SW480 (cell line): ENCODE data around the gene STX18.
"Not testable (repeated sequence)": the region's sequence is repeated elsewhere in the genome, so short reads cannot be mapped to it uniquely, and the experiment has no call there.

Experiments used
- DNase-seq: peaks from one replicate; pipeline ENCODE4 v3.0.0-alpha.2; 2016; ENCODE audit warnings: low spot score

Gene STX18

DNA sequence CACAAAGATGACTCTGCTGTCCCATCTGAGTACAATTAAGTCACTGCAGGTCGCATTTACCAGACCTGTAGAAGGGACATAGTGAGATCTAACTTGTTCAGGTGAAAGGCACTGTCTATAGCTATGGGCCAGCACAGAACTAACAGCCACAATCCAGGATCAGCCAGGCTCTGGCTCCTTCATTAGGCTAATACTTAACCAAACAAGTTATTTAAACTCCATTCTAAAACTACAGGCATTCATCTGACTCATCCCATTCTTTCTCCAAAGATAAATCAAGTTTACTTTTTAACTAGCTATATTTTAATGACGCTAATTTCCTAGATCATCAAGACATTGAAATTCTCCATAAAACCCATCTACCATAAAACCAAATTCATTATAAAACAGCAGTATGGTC lies 62.5 kb downstream of the STX18 start:
- DNase-seq, result no peak

- peak; percentile 9 for DNase-seq
Measured at GRCh38 chr4:4477796-4478195, 64.1 kb downstream of the STX18 start.

GRCh38 chr4:4477391-4477790 lies 64.5 kb downstream of the STX18 start:
- no peak for DNase-seq

DNA sequence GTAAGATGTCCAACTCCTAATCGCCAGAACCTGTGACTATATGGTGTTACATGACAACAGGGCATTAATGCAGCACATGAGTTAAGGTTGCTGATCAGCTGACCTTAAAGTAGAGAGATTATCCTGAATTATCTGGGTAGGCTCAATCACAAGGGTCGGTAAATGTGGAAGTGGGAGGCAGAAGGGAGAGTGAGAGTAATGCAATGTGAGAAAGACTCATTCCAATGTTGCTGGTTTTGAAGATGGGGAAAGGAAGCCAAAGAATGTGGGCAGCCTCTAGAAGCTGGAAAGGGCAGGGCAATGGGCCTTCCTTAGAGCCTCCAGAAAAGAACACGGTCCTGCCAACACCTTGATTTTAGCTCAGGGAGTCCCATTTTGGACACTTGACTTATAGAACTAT lies 67.4 kb downstream of the STX18 start:
- no peak for DNase-seq

- DNase-seq, result no peak
Measured at GRCh38 chr4:4472344-4472958, 69.4 kb downstream of the STX18 start.

- DNase-seq, result no peak
Measured at GRCh38 chr4:4471195-4471594, 70.7 kb downstream of the STX18 start.

DNA sequence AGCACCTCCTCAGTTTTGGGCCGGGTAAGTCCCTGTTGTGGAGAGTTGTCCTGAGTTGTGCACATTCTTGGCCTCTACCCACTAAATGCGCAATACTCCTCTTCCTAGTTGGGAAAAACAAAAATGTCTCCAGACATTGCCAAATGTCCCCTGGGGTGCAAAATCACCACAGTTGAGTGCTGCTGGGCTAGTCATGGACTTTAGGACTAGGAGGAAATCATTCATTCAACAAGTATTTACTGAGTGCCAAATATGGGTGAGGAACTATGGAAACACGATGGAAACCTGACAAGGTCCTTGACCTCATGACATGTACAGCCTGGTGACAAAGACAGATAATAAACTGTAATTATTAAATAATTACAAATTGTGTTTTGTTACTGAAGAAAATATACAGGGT lies 71.6 kb downstream of the STX18 start:
- no peak for DNase-seq

GRCh38 chr4:4465238-4465637 lies 76.6 kb downstream of the STX18 start:
- DNase-seq, result not testable (repeated sequence)

GRCh38 chr4:4462970-4463369 lies 78.9 kb downstream of the STX18 start:
- no peak for DNase-seq

GRCh38 chr4:4461850-4462249 lies 80.0 kb downstream of the STX18 start:
- no peak for DNase-seq

DNA sequence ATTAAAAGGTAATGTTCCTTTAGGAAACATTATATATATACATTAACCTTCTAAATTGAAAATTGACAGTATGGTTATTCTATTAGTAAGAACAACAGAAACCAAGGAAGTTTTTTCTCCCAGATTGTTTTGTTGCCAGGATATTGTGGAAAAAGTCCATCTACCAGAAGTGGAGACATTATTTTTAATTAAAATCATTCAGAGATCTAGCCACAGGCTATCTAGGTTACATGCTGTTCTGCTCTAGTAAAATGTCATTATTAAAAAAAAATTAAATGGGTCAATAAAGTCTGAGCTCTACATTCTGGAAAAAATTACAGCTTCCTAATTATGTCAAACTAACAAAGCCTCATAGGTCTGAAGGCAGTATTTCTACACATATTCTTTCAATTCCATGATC lies 80.7 kb downstream of the STX18 start:
- DNase-seq, result no peak

DNA sequence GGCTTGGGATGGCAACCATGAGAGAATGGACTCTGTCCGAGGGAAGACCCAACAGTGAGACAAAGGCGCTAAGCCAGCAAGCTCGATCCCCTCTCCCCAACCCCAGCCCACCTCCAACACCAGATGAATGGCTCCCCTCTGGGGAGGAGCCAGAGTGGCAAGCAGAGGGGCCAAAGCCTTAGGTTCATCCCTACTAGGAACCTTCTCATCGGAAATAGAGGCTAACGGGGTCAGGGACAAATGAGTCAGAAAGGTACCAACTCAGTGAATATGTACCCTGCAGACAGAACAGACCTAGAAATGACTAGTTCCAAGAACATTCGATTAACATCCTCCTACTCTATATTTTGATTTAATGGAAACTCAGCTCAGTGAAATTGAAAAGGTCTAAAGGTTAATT lies 81.1 kb downstream of the STX18 start:
- DNase-seq, result no peak

DNA sequence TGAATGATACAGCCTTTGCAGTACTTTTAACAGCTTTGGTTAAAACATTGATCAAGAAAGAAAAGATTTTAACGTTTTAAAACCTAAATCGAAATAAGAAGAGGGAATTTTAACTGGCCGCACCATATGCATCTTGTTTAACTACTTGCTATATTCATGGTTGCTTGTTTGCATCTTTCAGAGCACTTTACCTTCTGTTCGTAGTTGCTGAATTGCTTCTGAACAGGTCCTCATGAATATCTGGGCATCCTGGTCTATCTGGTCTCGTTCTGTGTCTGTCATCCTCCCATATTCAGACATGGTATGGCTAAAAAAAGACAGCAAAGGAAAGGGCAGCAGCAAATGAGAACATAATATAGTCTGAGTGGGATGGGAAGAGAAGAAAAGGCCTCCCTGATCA lies 82.7 kb downstream of the STX18 start:
- no peak for DNase-seq

DNA sequence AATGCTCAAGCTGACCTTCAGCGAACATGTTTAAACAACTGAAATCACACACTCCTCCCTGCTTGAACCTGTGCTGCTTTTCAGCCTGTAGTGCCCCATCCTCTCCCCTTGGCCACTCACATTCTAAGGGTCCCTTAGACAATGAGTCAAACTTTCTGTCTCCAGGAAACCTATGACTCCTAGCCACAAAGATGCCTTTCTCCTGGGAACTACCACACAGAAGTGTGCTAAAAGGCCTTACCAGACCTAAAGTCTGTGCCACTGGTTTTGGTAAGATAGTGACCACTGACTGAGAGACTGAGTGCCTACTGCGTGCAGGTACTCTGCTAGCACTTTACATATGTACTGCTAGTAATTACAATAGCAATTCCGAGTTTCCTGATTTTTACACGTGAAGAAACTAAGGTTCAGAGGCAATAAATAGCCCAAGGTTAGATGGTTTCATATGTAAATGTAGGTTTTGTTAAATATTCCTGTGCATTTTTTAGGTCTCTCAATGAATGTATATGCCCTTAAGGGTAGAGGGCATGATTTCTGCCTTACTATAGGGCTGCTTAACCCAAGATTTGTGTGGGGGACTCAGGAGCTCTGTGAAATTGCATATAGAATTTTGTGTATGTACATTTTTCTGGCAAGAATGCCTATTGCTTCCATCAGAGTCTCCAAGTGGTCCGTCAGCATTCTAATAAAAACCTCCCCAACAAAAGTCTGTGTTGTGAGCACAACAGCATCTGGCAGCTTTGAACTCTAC lies 83.9 kb downstream of the STX18 start:
- no peak for DNase-seq

DNA sequence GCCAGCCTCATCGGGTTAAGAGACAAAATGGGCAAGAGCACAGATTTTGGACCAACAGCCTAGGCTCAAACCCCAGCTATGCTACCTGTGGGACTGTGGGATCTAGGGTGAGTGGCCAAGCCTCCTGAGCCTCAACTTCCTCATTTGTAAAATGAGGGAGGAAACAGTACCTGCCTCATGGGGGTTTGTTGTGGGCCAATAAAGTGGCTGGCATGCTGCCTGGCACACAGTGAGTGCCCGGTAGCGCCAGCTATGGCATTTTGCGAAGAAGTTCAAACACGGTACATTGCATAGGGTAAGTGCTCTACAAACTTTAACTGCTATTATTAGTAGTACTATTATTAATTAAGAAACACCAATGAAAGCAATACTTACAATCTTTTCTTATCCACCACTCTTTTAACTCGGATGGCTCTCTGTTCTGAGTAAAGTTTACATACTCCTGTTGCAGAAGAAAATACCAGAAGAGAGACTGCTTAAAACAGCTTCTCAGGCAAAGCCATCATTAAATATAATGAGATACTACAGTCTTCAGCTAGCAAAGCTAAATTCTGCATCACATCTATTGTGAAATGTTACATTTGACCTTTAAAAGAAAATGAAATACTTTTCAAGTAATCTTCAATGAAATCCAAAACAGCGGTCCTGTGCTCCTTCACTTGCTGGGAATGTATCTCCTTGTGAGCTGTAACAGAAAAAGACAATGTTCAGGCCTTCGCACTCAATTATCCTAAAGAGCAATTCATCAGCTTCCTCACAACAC lies 84.9 kb downstream of the STX18 start:
- DNase-seq, result no peak

DNA sequence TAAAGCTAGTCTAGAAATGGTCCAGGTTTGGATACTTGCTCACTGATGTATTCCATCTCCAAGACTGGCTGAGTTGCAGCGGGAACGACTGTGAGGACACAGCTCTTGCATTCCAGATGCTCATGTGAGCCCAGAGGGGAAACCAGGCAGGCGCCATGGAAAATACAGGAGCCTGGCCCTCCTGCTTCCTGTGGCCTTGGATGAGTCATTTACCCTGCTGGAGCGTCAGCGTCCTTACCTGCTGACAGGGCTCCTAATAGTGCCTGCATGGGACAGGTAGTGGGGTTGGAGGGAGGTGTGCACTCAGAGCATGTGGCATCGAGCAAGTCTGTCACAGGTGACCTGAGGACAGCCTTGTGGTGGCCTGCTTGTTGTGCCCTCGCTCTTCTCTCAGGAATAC lies 85.5 kb downstream of the STX18 start:
- DNase-seq, result no peak

GRCh38 chr4:4455210-4455865 lies 86.5 kb downstream of the STX18 start:
- DNase-seq, result no peak

DNA sequence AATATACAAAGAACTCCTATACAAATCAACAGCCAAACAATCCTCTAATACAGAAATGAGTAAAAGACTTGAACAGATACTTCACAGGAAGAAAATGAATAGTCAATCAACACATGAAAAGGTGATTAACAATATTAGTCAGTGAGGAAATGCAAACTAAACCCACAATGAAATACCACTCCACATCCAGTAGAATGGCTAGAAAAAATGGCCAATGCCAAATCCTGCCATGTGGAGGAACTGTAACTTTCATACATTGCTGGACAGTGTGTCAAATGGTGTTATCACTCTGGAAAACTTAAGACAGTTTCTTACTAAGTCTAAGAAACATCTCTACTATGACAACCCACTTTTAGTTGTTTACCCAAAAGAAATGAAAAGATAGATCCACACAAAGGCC lies 95.4 kb downstream of the STX18 start:
- no peak for DNase-seq

DNA sequence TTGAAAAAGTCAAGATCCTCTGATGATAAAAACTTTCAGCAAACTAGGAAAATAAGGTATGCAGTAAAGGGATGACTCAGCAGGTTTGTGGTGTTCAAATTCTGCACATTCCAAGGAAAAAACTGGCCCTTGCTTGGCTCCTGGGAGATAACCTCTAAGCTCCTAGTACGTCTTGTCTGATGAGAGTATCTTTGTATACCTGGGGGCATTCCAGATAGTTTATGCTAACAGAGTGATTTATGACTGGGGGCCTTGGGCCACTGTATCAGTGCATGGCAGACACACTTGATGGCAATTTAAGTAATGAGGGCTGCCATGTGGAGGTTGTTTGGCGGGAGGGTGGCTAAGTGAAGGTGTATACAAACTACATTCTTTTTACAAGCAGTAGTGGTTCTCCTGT lies 98.0 kb downstream of the STX18 start:
- no peak for DNase-seq

DNA sequence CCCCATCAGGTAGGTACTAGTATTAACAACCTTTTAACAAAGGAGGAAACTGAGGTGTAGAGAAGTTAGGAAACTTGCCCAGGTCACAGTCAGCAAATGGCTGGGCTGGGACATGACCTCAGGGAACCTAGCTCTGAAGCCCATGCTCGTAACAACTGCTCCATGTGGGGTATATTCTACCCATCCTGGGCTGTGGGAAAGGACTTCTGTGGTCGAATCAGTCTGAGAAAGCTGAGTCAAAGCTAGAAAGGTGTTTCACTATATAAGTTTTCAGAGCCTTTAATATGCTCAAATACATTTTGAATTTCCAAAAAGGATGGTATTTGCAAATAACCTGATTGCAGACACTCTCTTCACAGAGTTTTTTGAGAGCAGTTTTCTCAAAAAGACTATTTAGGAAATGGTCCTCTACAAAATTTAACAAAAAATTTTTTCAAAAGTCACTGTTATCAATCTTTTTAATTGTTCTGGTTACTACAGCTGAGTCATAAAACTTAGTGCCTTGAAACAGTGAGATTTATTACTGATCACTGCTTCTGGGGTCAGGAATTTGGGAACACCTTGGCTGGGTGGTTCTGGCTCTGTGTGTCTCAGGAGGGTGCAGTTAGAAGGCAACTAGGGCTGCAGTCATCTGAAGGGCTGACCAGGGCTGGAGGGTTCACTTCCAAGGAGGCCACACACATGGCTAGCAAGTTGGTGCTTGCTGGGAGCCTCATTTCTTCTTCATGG lies 101.4 kb downstream of the STX18 start:
- no peak for DNase-seq

- DNase-seq, result no peak
Measured at GRCh38 chr4:4439782-4440181, 102.1 kb downstream of the STX18 start.

GRCh38 chr4:4438891-4439290 lies 103.0 kb downstream of the STX18 start:
- no peak for DNase-seq
